Bronchial epithelial cell (primary cell): Measurements from ENCODE around the gene ZNG1B. TPM values are rescaled to one million over a fixed set of nuclear protein-coding genes. Genes with fewer than 3 reads are reported as not detected.
A peak's percentile ranks its signal among the peaks of the same experiment; 100 is the strongest.
"Not testable (repeated sequence)": the region's sequence is repeated elsewhere in the genome, so short reads cannot be mapped to it uniquely, and the experiment has no call there.

Experiments
- DNase-seq: peaks from one replicate; pipeline ENCODE4 v3.0.0-alpha.2; 2010; ENCODE audit warnings: low read depth
- FAIRE-seq: peaks from 2 replicates; lab custom pipeline; 2011; peaks lifted over from hg19 to GRCh38; lab: Jason Lieb, UNC
- H3K27me3 ChIP-seq: 2 replicates; pipeline ENCODE4 v1.5.1; 2011; ENCODE audit warnings: low read length; ENCODE audit not compliant: control insufficient read depth, insufficient read depth
- H3K36me3 ChIP-seq: 2 replicates; pipeline ENCODE4 v1.5.1; 2011; ENCODE audit warnings: low read length; ENCODE audit not compliant: control insufficient read depth, insufficient read depth
- H3K4me3 ChIP-seq: 2 replicates; pipeline ENCODE4 v1.5.1; 2011; ENCODE audit warnings: mild to moderate bottlenecking, low read depth, low read length, control low read depth
- total RNA-seq: library from RNA; depleted of rRNA; stranded (reverse); fragments of >200 nt; gene quantifications from 2 replicates; pipeline ENCODE4 v1.2.1, GENCODE V29; 2014
- TF ChIP-seq, protein P1 (sequence below): IDR thresholded peaks from 2 replicates; pipeline ENCODE4 v1.5.1; 2011; ENCODE audit warnings: mild to moderate bottlenecking, moderate library complexity, low read length, control low read depth, inconsistent platforms; ENCODE audit not compliant: insufficient read depth, severe bottlenecking

The ZNG1B gene
- total RNA-seq = 34.0 and 47.0 TPM in 2 replicates

DNA sequence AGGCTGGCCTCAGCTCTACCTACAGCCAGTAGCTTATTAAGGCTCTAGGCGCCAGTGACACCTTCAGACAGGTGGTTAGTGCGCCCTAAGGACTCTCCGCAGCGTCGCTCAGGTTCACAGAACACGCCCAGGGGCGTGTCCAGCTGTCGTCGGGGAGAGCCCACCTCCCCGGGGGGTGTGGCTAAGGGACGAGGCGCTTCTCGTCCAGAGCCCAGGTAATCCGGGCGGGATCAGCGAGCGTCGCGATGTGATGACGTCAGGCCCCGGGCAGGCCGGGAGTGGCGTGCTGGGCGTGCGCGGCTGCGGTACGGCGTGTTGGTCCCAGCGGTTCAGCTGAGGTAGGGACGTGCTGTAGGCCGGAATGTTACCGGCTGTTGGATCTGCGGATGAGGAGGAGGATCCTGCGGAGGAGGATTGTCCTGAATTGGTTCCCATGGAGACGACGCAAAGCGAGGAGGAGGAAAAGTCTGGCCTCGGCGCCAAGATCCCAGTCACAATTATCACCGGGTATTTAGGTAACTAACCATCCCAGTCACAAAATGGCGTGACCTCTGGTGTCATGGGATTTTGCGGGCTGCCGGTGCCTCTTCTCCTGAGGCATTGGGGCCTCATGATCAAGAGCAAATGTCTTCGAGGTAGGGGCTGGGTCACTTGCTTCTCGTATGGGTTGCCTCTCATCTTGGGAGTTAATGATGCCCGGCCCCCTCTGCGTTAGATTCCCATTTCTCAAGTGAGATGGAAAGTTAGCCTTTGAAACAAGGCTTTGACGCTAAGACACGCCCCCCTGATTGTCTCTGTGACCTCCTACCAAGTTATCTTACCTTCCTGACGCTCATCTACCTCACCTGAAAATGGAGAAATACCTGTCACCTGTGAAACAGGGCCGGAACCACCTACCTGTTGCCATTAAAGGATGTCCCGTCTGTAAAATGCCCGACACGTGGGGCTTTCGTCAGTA lies at the start of gene ZNG1B:
TSS of gene ZNG1B (plus strand) at position 184 of the 958 bp plus-strand sequence. CDS start at position 362, 178 bp downstream.
- H3K36me3 ChIP-seq, H3K27me3 ChIP-seq, FAIRE-seq: not testable (repeated sequence)
- DNase-seq = peak; percentile 30
- peak within 1 kb of the TSS; percentile 42 for H3K4me3 ChIP-seq

DNA sequence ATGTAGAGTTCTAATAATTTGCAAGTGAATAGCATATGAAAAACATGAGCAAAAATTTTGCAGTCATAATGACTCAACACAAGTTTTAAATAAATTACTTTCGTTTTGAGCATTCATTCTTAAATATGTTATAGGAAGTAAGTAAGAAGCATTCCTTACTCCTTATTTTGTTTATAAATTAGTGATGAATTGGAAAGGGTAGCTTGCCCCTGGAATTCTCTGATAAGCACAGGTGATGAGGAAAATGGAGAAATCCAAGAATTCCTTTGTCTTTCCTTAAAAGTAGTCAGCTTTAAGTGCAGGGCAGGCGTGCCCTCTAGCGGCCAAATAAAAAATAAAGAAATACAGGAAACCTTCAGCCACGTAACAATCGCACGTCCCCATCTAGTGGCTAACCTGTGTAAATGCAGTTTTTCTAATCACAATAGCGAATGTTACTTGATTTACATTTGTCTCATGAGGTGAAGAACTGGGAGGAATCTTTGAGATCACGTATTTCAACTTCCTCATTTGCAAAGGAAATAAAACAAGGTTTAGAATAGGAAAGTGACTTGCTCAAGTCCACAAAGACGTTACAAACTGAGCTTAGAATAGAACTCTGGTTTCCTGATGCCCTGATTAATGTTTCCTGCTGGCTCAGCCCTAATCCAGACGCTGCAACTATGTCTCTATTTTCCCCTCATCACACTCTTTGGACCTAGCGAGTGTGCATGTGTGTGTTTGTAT lies 47.2 kb upstream of the ZNG1B start:
- Histone ChIP-seq H3K36me3 (no peaks in the 10 kb centered on the region), H3K27me3 (no peaks in the 10 kb centered on the region), H3K4me3 (no peak overlapping the region)
- DNase-seq (peak; percentile 67), FAIRE-seq (no peak)
- TF ChIP-seq, protein P1, sequence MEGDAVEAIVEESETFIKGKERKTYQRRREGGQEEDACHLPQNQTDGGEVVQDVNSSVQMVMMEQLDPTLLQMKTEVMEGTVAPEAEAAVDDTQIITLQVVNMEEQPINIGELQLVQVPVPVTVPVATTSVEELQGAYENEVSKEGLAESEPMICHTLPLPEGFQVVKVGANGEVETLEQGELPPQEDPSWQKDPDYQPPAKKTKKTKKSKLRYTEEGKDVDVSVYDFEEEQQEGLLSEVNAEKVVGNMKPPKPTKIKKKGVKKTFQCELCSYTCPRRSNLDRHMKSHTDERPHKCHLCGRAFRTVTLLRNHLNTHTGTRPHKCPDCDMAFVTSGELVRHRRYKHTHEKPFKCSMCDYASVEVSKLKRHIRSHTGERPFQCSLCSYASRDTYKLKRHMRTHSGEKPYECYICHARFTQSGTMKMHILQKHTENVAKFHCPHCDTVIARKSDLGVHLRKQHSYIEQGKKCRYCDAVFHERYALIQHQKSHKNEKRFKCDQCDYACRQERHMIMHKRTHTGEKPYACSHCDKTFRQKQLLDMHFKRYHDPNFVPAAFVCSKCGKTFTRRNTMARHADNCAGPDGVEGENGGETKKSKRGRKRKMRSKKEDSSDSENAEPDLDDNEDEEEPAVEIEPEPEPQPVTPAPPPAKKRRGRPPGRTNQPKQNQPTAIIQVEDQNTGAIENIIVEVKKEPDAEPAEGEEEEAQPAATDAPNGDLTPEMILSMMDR = peak; percentile 64

DNA sequence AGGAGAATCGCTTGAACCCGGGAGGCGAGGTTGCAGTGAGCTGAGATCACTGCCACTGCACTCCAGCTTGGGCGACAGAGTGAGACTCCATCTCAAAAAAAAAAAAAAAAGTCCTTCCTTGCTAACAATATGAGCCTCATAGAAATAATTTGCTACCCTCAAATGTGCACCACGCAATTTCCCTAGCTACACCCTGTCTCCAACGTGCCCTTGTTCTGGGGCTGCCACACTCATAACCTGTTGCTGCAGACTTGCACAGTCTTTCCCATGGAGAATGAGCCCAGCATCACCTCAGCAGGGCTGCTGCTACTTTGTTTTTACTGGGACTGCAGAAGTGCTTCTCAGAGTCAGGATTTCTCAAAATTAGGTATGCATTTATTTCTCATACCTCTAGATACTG lies 46.4 kb upstream of the ZNG1B start:
- H3K27me3 ChIP-seq = no peaks in the 10 kb centered on the region
- no peak overlapping the region for H3K4me3 ChIP-seq
- TF ChIP-seq, protein P1 = no peak
- no peak for DNase-seq
- H3K36me3 ChIP-seq = no peaks in the 10 kb centered on the region
- no peak for FAIRE-seq

DNA sequence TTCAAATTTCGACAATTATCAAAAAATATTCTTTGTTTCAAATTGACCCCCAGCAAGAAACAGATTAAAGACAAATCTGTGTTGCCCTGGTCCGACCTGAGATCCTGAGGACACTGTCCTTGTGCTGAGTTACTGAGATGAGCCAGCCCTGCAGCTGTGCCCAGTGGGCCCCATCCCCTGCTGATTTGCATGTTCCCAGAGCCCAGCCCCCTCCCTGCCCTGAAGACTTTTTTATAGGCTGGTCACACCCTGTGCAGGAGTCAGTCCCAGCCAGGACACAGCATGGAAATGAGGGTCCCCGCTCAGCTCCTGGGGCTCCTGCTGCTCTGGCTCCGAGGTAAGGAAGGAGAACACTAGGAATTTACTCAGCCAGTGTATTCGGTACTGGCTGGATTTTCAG lies 31.4 kb upstream of the ZNG1B start:
- DNase-seq = no peak
- FAIRE-seq = no peak
- no peaks in the 10 kb centered on the region for H3K36me3 ChIP-seq
- TF ChIP-seq, protein P1 = no peak
- no peak overlapping the region for H3K4me3 ChIP-seq
- no peaks in the 10 kb centered on the region for H3K27me3 ChIP-seq

DNA sequence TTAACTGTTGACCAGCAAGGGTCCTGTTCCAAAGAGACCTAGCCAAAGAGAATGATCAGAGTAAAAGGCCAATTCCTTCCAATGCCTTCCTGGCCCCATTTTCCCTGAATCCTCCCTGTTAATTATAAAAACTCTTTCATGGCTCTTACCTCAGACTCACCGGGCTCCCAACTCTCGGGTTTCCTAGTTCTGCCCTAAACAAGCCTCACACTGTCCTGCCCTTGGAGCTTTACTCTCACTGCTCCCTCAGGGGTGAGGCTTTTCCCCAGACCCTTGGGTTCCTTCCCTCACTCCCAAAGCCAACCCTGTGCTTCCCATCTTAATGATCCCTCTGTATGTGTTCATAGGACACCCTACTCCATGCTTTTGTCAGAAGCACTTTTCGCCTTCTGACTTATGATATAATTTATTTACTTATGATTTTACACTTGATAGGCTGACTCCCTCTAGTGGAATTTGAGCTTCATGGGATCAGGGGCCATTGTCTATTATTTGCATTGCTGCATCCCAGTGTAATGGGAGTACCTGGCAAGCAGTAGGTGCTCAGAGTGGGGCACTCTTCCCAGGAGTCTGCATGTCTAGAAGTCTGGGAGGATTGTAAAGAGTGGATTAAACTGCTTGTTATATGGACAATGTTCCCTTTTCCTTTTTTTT lies 29.9 kb upstream of the ZNG1B start:
- TF ChIP-seq, protein P1 = peak; percentile 51
- FAIRE-seq (no peak), DNase-seq (peak; percentile 73)
- no peaks in the 10 kb centered on the region for H3K27me3 ChIP-seq
- H3K4me3 ChIP-seq = no peak overlapping the region
- no peaks in the 10 kb centered on the region for H3K36me3 ChIP-seq

DNA sequence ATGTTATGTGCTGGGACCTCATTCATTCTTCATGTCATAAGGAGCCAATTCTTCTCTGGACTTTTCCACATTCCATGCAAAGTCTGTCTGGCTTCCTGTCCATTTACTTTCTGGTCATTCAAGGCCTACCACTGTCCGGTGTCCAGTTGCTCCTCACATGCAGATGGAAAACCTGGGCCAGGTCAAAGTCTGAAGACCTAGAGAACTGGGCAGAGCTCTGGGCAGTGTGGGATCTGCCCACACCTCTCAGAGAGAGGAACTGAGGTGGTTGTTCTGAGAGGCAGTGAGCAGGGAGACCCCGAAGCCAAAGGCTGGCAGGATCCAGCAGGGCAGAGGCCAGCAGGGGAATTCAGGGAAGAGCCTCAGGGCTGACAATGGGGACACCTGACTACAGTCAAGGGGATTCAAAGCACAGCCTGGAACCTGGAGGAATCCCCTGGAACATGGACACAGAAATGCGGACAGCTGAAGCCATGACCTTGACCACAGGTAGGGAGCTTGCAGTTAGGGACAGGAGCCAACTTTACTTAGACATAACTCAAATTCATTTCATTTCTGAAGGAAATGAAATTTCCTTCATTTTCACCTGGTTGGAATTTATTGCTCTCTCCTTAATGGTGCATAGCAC lies 25.7 kb upstream of the ZNG1B start:
- not testable (repeated sequence) for H3K4me3 ChIP-seq, H3K36me3 ChIP-seq, DNase-seq, H3K27me3 ChIP-seq, FAIRE-seq

DNA sequence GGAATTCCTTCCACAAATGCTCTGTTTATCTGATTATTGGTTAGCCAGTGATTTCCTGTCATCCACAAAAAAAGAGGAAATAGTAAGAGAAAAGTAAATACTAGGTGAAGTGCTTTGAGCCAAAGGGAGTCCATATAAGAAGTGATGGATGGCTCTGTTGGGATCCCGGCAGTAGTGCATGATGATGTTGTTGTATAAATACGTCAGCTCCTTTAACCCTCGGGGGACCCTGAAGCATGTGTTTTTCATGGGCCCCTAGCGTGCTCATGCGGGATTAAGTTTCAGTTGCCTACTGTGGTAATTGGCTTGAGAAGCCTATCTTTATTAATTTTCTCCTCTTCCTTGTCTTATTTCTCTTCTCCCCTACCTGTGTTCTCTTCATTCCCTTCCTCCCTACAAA lies 24.7 kb upstream of the ZNG1B start:
- not testable (repeated sequence) for H3K4me3 ChIP-seq, H3K36me3 ChIP-seq, DNase-seq, H3K27me3 ChIP-seq, FAIRE-seq

DNA sequence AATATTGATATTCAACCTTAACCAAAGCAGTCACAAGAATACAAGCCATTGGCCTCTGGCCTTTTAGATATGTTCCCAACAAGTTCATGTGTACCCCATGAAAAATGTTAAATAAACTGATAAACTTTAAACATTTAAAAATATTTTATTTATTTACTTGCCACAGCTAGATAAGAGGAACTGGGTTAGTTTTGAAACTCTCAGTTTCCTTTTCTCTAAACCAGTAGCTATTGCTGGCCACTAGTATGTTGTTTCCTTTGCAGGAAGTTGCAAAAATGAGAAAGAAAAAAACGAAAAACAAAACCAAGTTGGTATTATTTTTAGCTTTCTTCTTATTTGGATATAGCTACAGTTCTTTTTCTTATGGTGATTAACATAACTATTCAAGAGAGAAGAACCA lies 5.7 kb upstream of the ZNG1B start:
- H3K4me3 ChIP-seq, FAIRE-seq, DNase-seq, H3K36me3 ChIP-seq, H3K27me3 ChIP-seq: not testable (repeated sequence)

DNA sequence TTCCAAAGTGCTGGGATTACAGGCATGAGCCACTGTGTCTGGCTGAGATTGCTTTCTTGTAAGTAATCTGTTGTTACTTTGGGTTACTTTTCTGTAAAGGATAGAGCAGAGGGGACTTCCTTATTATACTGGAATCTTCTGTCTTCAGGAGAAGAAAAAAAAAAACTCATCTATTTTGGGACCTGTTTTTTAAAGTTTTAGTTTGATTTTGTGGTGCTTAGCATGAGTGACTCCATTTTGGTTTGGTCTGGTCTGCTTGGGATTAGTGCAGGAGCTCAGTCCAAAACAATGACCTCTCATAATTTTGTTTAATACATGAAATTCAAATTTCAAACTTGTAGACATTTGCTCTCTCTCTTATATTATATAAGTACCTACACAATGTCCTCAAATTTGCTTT lies 4.0 kb upstream of the ZNG1B start:
- not testable (repeated sequence) for H3K4me3 ChIP-seq, DNase-seq, H3K27me3 ChIP-seq, H3K36me3 ChIP-seq, FAIRE-seq
